Liver (tissue), 9 donors: Measurements from ENCODE around the gene EHD1. TPM values are rescaled to one million over a fixed set of nuclear protein-coding genes. Genes with fewer than 3 reads are reported as not detected.

Experiments
- DNase-seq: peaks from one replicate; pipeline ENCODE4 v3.0.0-alpha.2; 2017; ENCODE audit warnings: low spot score
- H3K27ac ChIP-seq, 2 donors: one replicate each; pipeline ENCODE4 v1.7.0; 2013; ENCODE audit warnings: inconsistent platforms in 2 of 2, low read length in 2 of 2, control low read depth in 1 of 2, low read depth in 1 of 2, mild to moderate bottlenecking in 1 of 2
- H3K27me3 ChIP-seq, 4 donors: one replicate each; pipeline versions ENCODE4 v1.6.1 to v1.7.0; 2013; ENCODE audit warnings: low read length in 3 of 4, inconsistent platforms in 1 of 4, mild to moderate bottlenecking in 1 of 4, moderate library complexity in 1 of 4; ENCODE audit not compliant: control insufficient read depth in 4 of 4, insufficient read depth in 4 of 4
- H3K36me3 ChIP-seq, 4 donors: one replicate each; pipeline versions ENCODE4 v1.6.1 to v1.7.0; 2013; ENCODE audit warnings: low read length in 3 of 4, mild to moderate bottlenecking in 3 of 4, low read depth in 1 of 4, moderate library complexity in 1 of 4; ENCODE audit not compliant: control insufficient read depth in 4 of 4, insufficient read depth in 3 of 4
- H3K4me1 ChIP-seq, 4 donors: one replicate each; pipeline versions ENCODE4 v1.6.1 to v1.7.0; 2013; ENCODE audit warnings: low read length in 3 of 4, mild to moderate bottlenecking in 3 of 4, moderate library complexity in 1 of 4; ENCODE audit not compliant: control insufficient read depth in 4 of 4, insufficient read depth in 4 of 4
- H3K4me3 ChIP-seq, 3 donors: one replicate each; pipeline versions ENCODE4 v1.6.1 to v1.7.0; 2013; ENCODE audit warnings: low read length in 3 of 3, control low read depth in 1 of 3, low read depth in 1 of 3, mild to moderate bottlenecking in 1 of 3
- H3K9ac ChIP-seq, 2 donors: one replicate each; pipeline ENCODE4 v1.7.0; 2013; ENCODE audit warnings: low read length in 2 of 2, mild to moderate bottlenecking in 2 of 2, moderate library complexity in 2 of 2, control low read depth in 1 of 2, low read depth in 1 of 2
- H3K9me3 ChIP-seq, 4 donors: one replicate each; pipeline versions ENCODE4 v1.6.1 to v1.7.0; 2013; ENCODE audit warnings: low read length in 3 of 4; ENCODE audit not compliant: control insufficient read depth in 4 of 4
- ATF3 ChIP-seq: IDR thresholded peaks from 2 replicates; pipeline ENCODE4 v1.6.1; 2016; ENCODE audit warnings: antibody characterized with exemption
- CTCF ChIP-seq: fragments of 150-350 bp; IDR thresholded peaks from 2 replicates; pipeline ENCODE4 v1.5.1; 2017; ENCODE audit warnings: improper control_type of control experiment, low read depth, low read length; ENCODE audit not compliant: missing input control
- EGR1 ChIP-seq, 2 donors: IDR thresholded peaks; 2 replicates each; pipeline ENCODE4 v1.6.1; 2016 to 2018; ENCODE audit warnings: antibody characterized with exemption in 2 of 2, low read depth in 2 of 2
- FOXA1 ChIP-seq: IDR thresholded peaks from 2 replicates; pipeline ENCODE4 v1.6.1; 2016; ENCODE audit warnings: antibody characterized with exemption
- FOXA2 ChIP-seq: IDR thresholded peaks from 2 replicates; pipeline ENCODE4 v1.6.1; 2016; ENCODE audit warnings: antibody characterized with exemption
- GABPA ChIP-seq, 2 donors: IDR thresholded peaks in 1 of 2; conservative IDR thresholded peaks in 1 of 2; 2 replicates each; pipeline ENCODE4 v1.6.1; 2016; ENCODE audit warnings: antibody characterized with exemption in 2 of 2, mild to moderate bottlenecking in 1 of 2, moderate library complexity in 1 of 2
- HNF4A ChIP-seq, 2 donors: conservative IDR thresholded peaks; 2 replicates each; pipeline ENCODE4 v1.6.1; 2016; ENCODE audit warnings: antibody characterized with exemption in 2 of 2, mild to moderate bottlenecking in 2 of 2
- HNF4G ChIP-seq: IDR thresholded peaks from 2 replicates; pipeline ENCODE4 v1.6.1; 2016; ENCODE audit warnings: antibody characterized with exemption
- JUND ChIP-seq, 2 donors: IDR thresholded peaks; 2 replicates each; pipeline ENCODE4 v1.6.1; 2016; ENCODE audit warnings: antibody characterized with exemption in 2 of 2
- MAX ChIP-seq: IDR thresholded peaks from 2 replicates; pipeline ENCODE4 v1.6.1; 2016; ENCODE audit warnings: antibody characterized with exemption
- NR2F2 ChIP-seq: IDR thresholded peaks from 2 replicates; pipeline ENCODE4 v1.6.1; 2016; ENCODE audit warnings: antibody characterized with exemption
- RAD21 ChIP-seq, 2 donors: IDR thresholded peaks; 2 replicates each; pipeline ENCODE4 v1.6.1; 2016; ENCODE audit warnings: antibody characterized with exemption in 2 of 2, mild to moderate bottlenecking in 2 of 2
- REST ChIP-seq: IDR thresholded peaks from 2 replicates; pipeline ENCODE4 v1.6.1; 2016; ENCODE audit warnings: antibody characterized with exemption, mild to moderate bottlenecking
- RXRA ChIP-seq, 2 donors: IDR thresholded peaks; 2 replicates each; pipeline ENCODE4 v1.6.1; 2017 to 2018; ENCODE audit warnings: antibody characterized with exemption in 2 of 2, mild to moderate bottlenecking in 1 of 2
- SP1 ChIP-seq: IDR thresholded peaks from 2 replicates; pipeline ENCODE4 v1.6.1; 2018; ENCODE audit warnings: antibody characterized with exemption, mild to moderate bottlenecking
- TAF1 ChIP-seq: conservative IDR thresholded peaks from 2 replicates; pipeline ENCODE4 v1.6.1; 2016; ENCODE audit warnings: antibody characterized with exemption, mild to moderate bottlenecking
- YY1 ChIP-seq: IDR thresholded peaks from 2 replicates; pipeline ENCODE4 v1.6.1; 2016; ENCODE audit warnings: antibody characterized with exemption, mild to moderate bottlenecking
- ZBTB33 ChIP-seq: IDR thresholded peaks from 2 replicates; pipeline ENCODE4 v1.6.1; 2016; ENCODE audit warnings: antibody characterized with exemption
- WGBS: extraction: QIAGEN DNeasy Blood & Tissue Kit; methylation state at CpG from one replicate; pipeline ENCODE4 v1.1.7; 2013; 5-methylcytosine and 5-hydroxymethylcytosine counted together
- polyA plus RNA-seq, 2 donors: library from polyadenylated mRNA; stranded (reverse) in 1 of 2; unstranded in 1 of 2; fragments of 200-250 nt in 1 of 2; fragments of >200 nt in 1 of 2; fragmentation: Nextera tagmentation in 1 of 2; extraction: Ambion mirVana in 1 of 2; gene quantifications; one replicate each; pipeline versions ENCODE4 v1.2.1 to v1.2.3, GENCODE V29; 2013 to 2015
- total RNA-seq, 2 donors: library from RNA; depleted of rRNA; stranded (reverse); fragments of >200 nt; gene quantifications; one replicate each; pipeline ENCODE4 v1.2.3, GENCODE V29; 2014
- donor health status: healthy.
- donor health status: healthy.
- donor health status: healthy.
- donor health status: healthy.
- donor health status: healthy.

The EHD1 gene
- total and polyA plus RNA-seq, 4 donors, result 8.3 to 36.4 (median 19.2) TPM

GRCh38 chr11:64903291-64903833 is 24.9 kb upstream of the EHD1 start:
- Histone ChIP-seq H3K4me3 (no peak overlapping the region), H3K36me3 (peaks cover 36 to 81% (median 61%) of the 10 kb centered on the region in 4 donors), H3K9me3 (no peaks in the 10 kb centered on the region), H3K9ac (no peak overlapping the region), H3K27me3 (no peaks in the 10 kb centered on the region), H3K4me1 (no peaks in the 10 kb centered on the region), H3K27ac (no peak overlapping the region)
- no peak for TF ChIP-seq NR2F2
- TF ChIP-seq SP1, result no peak
- no peak for TF ChIP-seq FOXA2
- TF ChIP-seq RAD21 (IDR thresholded peaks at IDR 0.05), result no peak
- no peak for DNase-seq
- WGBS, result 95% methylated on average over 23 of the region's 23 CpGs

- no peak for DNase-seq
- no peak for TF ChIP-seq HNF4G
- TF ChIP-seq NR2F2, result no peak
- no peak for TF ChIP-seq EGR1 (IDR thresholded peaks at IDR 0.05; ENCODE audit: low read depth in 2 of 2)
- no peak for TF ChIP-seq FOXA2
- no peak for TF ChIP-seq HNF4A (conservative IDR thresholded peaks at IDR 0.05)
- no peak for TF ChIP-seq REST
- no peak for TF ChIP-seq GABPA (IDR thresholded peaks at IDR 0.05 in 1 of 2, conservative IDR thresholded peaks at IDR 0.05 in 1 of 2)
- no peak for TF ChIP-seq TAF1
- TF ChIP-seq ZBTB33, result no peak
- no peak for TF ChIP-seq MAX
- no peak for TF ChIP-seq RXRA (IDR thresholded peaks at IDR 0.05)
- TF ChIP-seq RAD21 (IDR thresholded peaks at IDR 0.05), result no peak
- TF ChIP-seq CTCF, result no peak
- TF ChIP-seq ATF3, result no peak
- TF ChIP-seq SP1, result no peak
- TF ChIP-seq FOXA1, result no peak
- no peak for TF ChIP-seq YY1
- TF ChIP-seq JUND (IDR thresholded peaks at IDR 0.05), result no peak
- no peaks in the 10 kb centered on the region for H3K27me3 ChIP-seq
- H3K9ac ChIP-seq, result no peak overlapping the region
- H3K9me3 ChIP-seq, result no peaks in the 10 kb centered on the region
- H3K4me1 ChIP-seq, result no peaks in the 10 kb centered on the region
- no peak overlapping the region for H3K4me3 ChIP-seq
- 91% methylated on average over 30 of the region's 30 CpGs for WGBS
- peaks cover 39 to 84% (median 60%) of the 10 kb centered on the region in 4 donors for H3K36me3 ChIP-seq
- H3K27ac ChIP-seq, result no peak overlapping the region
Measured at GRCh38 chr11:64902102-64902900, 23.9 kb upstream of the EHD1 start.
